ENCODE data around the gene RGS6. TPM values are rescaled to one million over a fixed set of nuclear protein-coding genes. Genes with fewer than 3 reads are reported as not detected.

Gene RGS6
- total RNA-seq, 2 experiments from 2014 or later = not detected

- DNase-seq (no peak), ATAC-seq (no peak)
- no peak overlapping the region for H3K27ac Mint-ChIP-seq
- TF ChIP-seq, protein P1, sequence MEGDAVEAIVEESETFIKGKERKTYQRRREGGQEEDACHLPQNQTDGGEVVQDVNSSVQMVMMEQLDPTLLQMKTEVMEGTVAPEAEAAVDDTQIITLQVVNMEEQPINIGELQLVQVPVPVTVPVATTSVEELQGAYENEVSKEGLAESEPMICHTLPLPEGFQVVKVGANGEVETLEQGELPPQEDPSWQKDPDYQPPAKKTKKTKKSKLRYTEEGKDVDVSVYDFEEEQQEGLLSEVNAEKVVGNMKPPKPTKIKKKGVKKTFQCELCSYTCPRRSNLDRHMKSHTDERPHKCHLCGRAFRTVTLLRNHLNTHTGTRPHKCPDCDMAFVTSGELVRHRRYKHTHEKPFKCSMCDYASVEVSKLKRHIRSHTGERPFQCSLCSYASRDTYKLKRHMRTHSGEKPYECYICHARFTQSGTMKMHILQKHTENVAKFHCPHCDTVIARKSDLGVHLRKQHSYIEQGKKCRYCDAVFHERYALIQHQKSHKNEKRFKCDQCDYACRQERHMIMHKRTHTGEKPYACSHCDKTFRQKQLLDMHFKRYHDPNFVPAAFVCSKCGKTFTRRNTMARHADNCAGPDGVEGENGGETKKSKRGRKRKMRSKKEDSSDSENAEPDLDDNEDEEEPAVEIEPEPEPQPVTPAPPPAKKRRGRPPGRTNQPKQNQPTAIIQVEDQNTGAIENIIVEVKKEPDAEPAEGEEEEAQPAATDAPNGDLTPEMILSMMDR (IDR thresholded peaks at IDR 0.05) = no peak
- peaks cover 2% of the 10 kb centered on the region for H3K4me1 Mint-ChIP-seq (ENCODE audit: low read depth)
- POLR2A ChIA-PET = no interaction called here
- H3K4me3 Mint-ChIP-seq = no peak overlapping the region
- intact Hi-C loops (cut with micrococcal nuclease) = no loop called here
- no peaks in the 10 kb centered on the region for H3K36me3 Mint-ChIP-seq (ENCODE audit: low read depth)
- H3K9me3 Mint-ChIP-seq = no peaks in the 10 kb centered on the region
- CTCF ChIA-PET = no interaction called here
- no peaks in the 10 kb centered on the region for H3K27me3 Mint-ChIP-seq
Observed at GRCh38 chr14:72565917-72566316, 633.7 kb downstream of the RGS6 start.

GRCh38 chr14:72567226-72567625 is 635.0 kb downstream of the RGS6 start:
- ATAC-seq = no peak
- ChIA-PET CTCF (no interaction called here), POLR2A (no interaction called here)
- no peaks in the 10 kb centered on the region for H3K36me3 Mint-ChIP-seq (ENCODE audit: low read depth)
- TF ChIP-seq, protein P1 (IDR thresholded peaks at IDR 0.05) = no peak
- peaks cover 5% of the 10 kb centered on the region for H3K9me3 Mint-ChIP-seq
- peaks cover 2% of the 10 kb centered on the region for H3K4me1 Mint-ChIP-seq (ENCODE audit: low read depth)
- H3K27me3 Mint-ChIP-seq = no peaks in the 10 kb centered on the region
- intact Hi-C loops (cut with micrococcal nuclease) = no loop called here
- no peak overlapping the region for H3K27ac Mint-ChIP-seq
- no peak overlapping the region for H3K4me3 Mint-ChIP-seq
- DNase-seq = no peak

- intact Hi-C loops (cut with micrococcal nuclease) = no loop called here
- ATAC-seq (no peak), DNase-seq (no peak)
- Mint-ChIP-seq H3K4me3 (no peak overlapping the region), H3K9me3 (peaks cover 5% of the 10 kb centered on the region), H3K27me3 (no peaks in the 10 kb centered on the region), H3K27ac (no peak overlapping the region), H3K36me3 (ENCODE audit: low read depth) (no peaks in the 10 kb centered on the region), H3K4me1 (ENCODE audit: low read depth) (peaks cover 2% of the 10 kb centered on the region)
- CTCF ChIA-PET = no interaction called here
- TF ChIP-seq, protein P1 (IDR thresholded peaks at IDR 0.05) = no peak
- POLR2A ChIA-PET = no interaction called here
Observed at GRCh38 chr14:72568296-72568992, 636.2 kb downstream of the RGS6 start.

- Mint-ChIP-seq H3K4me3 (no peak overlapping the region), H3K4me1 (ENCODE audit: low read depth) (peaks cover 8% of the 10 kb centered on the region), H3K27me3 (peaks cover 1% of the 10 kb centered on the region), H3K36me3 (ENCODE audit: low read depth) (no peaks in the 10 kb centered on the region), H3K27ac (no peak overlapping the region), H3K9me3 (peaks cover 5% of the 10 kb centered on the region)
- intact Hi-C loops (cut with micrococcal nuclease) = no loop called here
- ATAC-seq = no peak
- ChIA-PET CTCF (no interaction called here), POLR2A (interaction anchor here (0.5 kb wide), 1 partner anchor 197 kb away, joined by 3 read pairs; no protein-coding TSS in a partner anchor)
- DNase-seq = no peak
- TF ChIP-seq, protein P1 (IDR thresholded peaks at IDR 0.05) = no peak
Observed at GRCh38 chr14:72573725-72574417, 641.6 kb downstream of the RGS6 start.

DNA sequence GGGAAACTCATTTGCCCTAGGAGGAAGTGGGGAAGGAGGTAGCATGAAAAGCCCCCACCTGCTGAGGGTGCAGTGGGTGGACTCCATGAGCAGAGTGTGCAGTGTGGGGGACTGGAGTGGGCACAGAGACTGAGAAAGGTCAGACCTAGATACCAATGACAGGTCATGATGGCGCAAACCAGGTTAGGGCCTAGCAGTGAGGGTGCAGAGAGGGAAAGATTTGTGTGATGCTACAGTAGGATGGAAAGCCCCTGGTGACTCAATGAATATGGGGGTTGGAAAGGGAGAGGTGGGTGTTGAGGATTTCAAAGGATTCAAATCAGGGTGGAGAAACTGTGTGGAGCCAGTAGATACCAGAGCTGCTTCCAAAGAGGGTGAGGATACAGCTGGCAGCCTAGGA is 642.5 kb downstream of the RGS6 start:
- ChIA-PET CTCF (interaction anchor here (1.2 kb wide), 1 partner anchor 10 kb away, joined by 3 read pairs; no protein-coding TSS in a partner anchor), POLR2A (no interaction called here)
- intact Hi-C loops (cut with micrococcal nuclease) = no loop called here
- Mint-ChIP-seq H3K4me1 (ENCODE audit: low read depth) (peaks cover 8% of the 10 kb centered on the region), H3K4me3 (no peak overlapping the region), H3K36me3 (ENCODE audit: low read depth) (no peaks in the 10 kb centered on the region), H3K9me3 (peaks cover 5% of the 10 kb centered on the region), H3K27ac (no peak overlapping the region), H3K27me3 (peaks cover 1% of the 10 kb centered on the region)
- TF ChIP-seq, protein P1 (IDR thresholded peaks at IDR 0.05) = no peak
- DNase-seq (peak; percentile 11), ATAC-seq (peak; percentile 60)

Data from activated CD8-positive, alpha-beta T cell treated with anti-CD3 and anti-CD28 coated beads for 36 hours (primary cell).